ENCODE results near the gene WRNIP1.
A peak's percentile ranks its signal among the peaks of the same experiment; 100 is the strongest.

The WRNIP1 gene

DNA sequence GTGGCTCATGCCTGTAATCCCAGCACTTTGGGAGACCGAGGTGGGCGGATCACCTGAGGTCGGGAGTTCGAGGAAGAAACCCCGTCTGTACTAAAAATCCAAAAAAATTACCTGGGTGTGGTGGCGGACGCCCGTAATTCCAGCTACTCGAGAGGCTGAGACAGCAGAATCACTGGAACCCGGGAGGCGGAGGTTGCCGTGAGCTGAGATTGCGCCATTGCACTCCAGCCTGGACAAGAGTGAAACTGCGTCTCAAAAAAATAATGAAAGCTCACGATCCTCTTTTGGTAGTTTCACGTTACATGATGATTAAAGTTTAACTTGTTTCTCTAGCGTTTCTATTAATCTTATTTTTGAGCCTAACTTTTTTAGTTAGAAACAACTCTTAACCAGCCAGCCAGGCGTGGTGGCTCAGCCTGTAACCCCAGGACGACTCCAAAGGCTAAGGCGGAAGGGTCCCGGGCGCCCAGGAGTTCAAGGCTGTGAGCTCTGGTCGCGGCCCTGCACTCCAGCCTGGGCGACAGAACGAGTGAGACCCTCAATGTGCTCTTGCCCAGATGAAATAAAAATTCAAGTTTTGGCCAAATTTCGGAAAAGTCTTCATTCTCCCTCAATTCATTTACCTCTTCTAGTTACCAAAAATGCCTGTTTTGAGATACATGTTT is 1.2 kb upstream of the WRNIP1 start:
- peaks cover 26% of the 10 kb centered on the region for H3K79me2 ChIP-seq (ENCODE audit: control insufficient read depth, insufficient read depth, low read length)

GRCh38 chr6:2764610-2765165 is 505 bp upstream of the WRNIP1 start:
- H3K18ac ChIP-seq (ENCODE audit: low read length), result no peak overlapping the region
- H3K27me3 ChIP-seq (ENCODE audit: insufficient read depth, low read length, poor library complexity), result no peaks in the 10 kb centered on the region
- no peaks in the 10 kb centered on the region for H3K36me3 ChIP-seq (ENCODE audit: control insufficient read depth, insufficient read depth, low read length)
- peak overlapping the region; percentile 16 for H3K4me3 ChIP-seq (ENCODE audit: low read length)
- no peak overlapping the region for H2BK120ac ChIP-seq (ENCODE audit: low read depth, low read length)
- peaks cover 8% of the 10 kb centered on the region for H3K79me1 ChIP-seq (ENCODE audit: low read length)
- H3K79me2 ChIP-seq (ENCODE audit: control insufficient read depth, insufficient read depth, low read length), result peaks cover 28% of the 10 kb centered on the region
- peak overlapping the region; percentile 10 for H3K27ac ChIP-seq (ENCODE audit: low read depth, low read length)
- H3K9ac ChIP-seq (ENCODE audit: low read length), result peak overlapping the region; percentile 73
- no peak overlapping the region for H2BK15ac ChIP-seq (replicated peaks; ENCODE audit: low read depth)
- no peak overlapping the region for H3K23ac ChIP-seq (ENCODE audit: low read length)
- peaks cover 7% of the 10 kb centered on the region for H3K4me1 ChIP-seq (ENCODE audit: control insufficient read depth, low read depth, low read length)
- peak overlapping the region; percentile 83 for H3K56ac ChIP-seq (ENCODE audit: low read length)
- H4K8ac ChIP-seq (ENCODE audit: low read depth, low read length), result no peak overlapping the region
- no CpG with 5 or more reads among the region's 45 CpGs for WGBS (ENCODE audit: extremely low coverage, insufficient coverage, low lambda C conversion rate)
- no peak overlapping the region for H2AK5ac ChIP-seq (ENCODE audit: low read length)
- H2BK5ac ChIP-seq (ENCODE audit: low read length), result no peak overlapping the region
- DNase-seq, result peak; percentile 69
- peak overlapping the region; percentile 34 for H3K4me2 ChIP-seq (ENCODE audit: low read length)
- H3K4ac ChIP-seq (ENCODE audit: low read depth, low read length), result no peak overlapping the region
- H4K5ac ChIP-seq (ENCODE audit: low read length), result no peak overlapping the region

More for the DNA sequence above, 1.2 kb upstream of the WRNIP1 start:
- no peak overlapping the region for H3K27ac ChIP-seq (ENCODE audit: low read depth, low read length)
- H3K23ac ChIP-seq (ENCODE audit: low read length), result no peak overlapping the region
- no peak overlapping the region for H3K4ac ChIP-seq (ENCODE audit: low read depth, low read length)
- no peak overlapping the region for H2BK120ac ChIP-seq (ENCODE audit: low read depth, low read length)
- no peak overlapping the region for H2BK15ac ChIP-seq (replicated peaks; ENCODE audit: low read depth)
- no CpG with 5 or more reads among the region's 27 CpGs for WGBS (ENCODE audit: extremely low coverage, insufficient coverage, low lambda C conversion rate)
- no peak overlapping the region for H3K4me2 ChIP-seq (ENCODE audit: low read length)
- no peak overlapping the region for H4K8ac ChIP-seq (ENCODE audit: low read depth, low read length)
- no peak overlapping the region for H4K5ac ChIP-seq (ENCODE audit: low read length)
- no peak overlapping the region for H2AK5ac ChIP-seq (ENCODE audit: low read length)
- H3K9ac ChIP-seq (ENCODE audit: low read length), result no peak overlapping the region
- peaks cover 8% of the 10 kb centered on the region for H3K79me1 ChIP-seq (ENCODE audit: low read length)
- no peak for DNase-seq
- H3K18ac ChIP-seq (ENCODE audit: low read length), result no peak overlapping the region
- H3K4me1 ChIP-seq (ENCODE audit: control insufficient read depth, low read depth, low read length), result peaks cover 7% of the 10 kb centered on the region
- H3K27me3 ChIP-seq (ENCODE audit: insufficient read depth, low read length, poor library complexity), result no peaks in the 10 kb centered on the region
- H3K36me3 ChIP-seq (ENCODE audit: control insufficient read depth, insufficient read depth, low read length), result no peaks in the 10 kb centered on the region
- H2BK5ac ChIP-seq (ENCODE audit: low read length), result no peak overlapping the region
- H3K56ac ChIP-seq (ENCODE audit: low read length), result no peak overlapping the region
- no peak overlapping the region for H3K4me3 ChIP-seq (ENCODE audit: low read length)

GRCh38 chr6:2765896-2766766 is 938 bp downstream of the WRNIP1 start:
- DNase-seq, result peak; percentile 61
- peaks cover 11% of the 10 kb centered on the region for H3K79me1 ChIP-seq (ENCODE audit: low read length)
- peaks cover 38% of the 10 kb centered on the region for H3K79me2 ChIP-seq (ENCODE audit: control insufficient read depth, insufficient read depth, low read length)
- H2BK120ac ChIP-seq (ENCODE audit: low read depth, low read length), result no peak overlapping the region
- H3K4ac ChIP-seq (ENCODE audit: low read depth, low read length), result no peak overlapping the region
- peak overlapping the region; percentile 83 for H3K23ac ChIP-seq (ENCODE audit: low read length)
- no peak overlapping the region for H4K5ac ChIP-seq (ENCODE audit: low read length)
- H3K4me1 ChIP-seq (ENCODE audit: control insufficient read depth, low read depth, low read length), result peaks cover 7% of the 10 kb centered on the region
- H2BK5ac ChIP-seq (ENCODE audit: low read length), result no peak overlapping the region
- peak overlapping the region; percentile 96 for H3K56ac ChIP-seq (ENCODE audit: low read length)
- no peak overlapping the region for H2BK15ac ChIP-seq (replicated peaks; ENCODE audit: low read depth)
- H3K27ac ChIP-seq (ENCODE audit: low read depth, low read length), result peak overlapping the region; percentile 73
- H2AK5ac ChIP-seq (ENCODE audit: low read length), result no peak overlapping the region
- no peaks in the 10 kb centered on the region for H3K27me3 ChIP-seq (ENCODE audit: insufficient read depth, low read length, poor library complexity)
- H3K4me2 ChIP-seq (ENCODE audit: low read length), result peak overlapping the region; percentile 57
- H3K18ac ChIP-seq (ENCODE audit: low read length), result peak overlapping the region; percentile 19
- no peaks in the 10 kb centered on the region for H3K36me3 ChIP-seq (ENCODE audit: control insufficient read depth, insufficient read depth, low read length)
- no peak overlapping the region for H4K8ac ChIP-seq (ENCODE audit: low read depth, low read length)
- WGBS (ENCODE audit: extremely low coverage, insufficient coverage, low lambda C conversion rate), result no CpG with 5 or more reads among the region's 91 CpGs
- peak overlapping the region; percentile 92 for H3K9ac ChIP-seq (ENCODE audit: low read length)
- H3K4me3 ChIP-seq (ENCODE audit: low read length), result peak overlapping the region; percentile 63

DNA sequence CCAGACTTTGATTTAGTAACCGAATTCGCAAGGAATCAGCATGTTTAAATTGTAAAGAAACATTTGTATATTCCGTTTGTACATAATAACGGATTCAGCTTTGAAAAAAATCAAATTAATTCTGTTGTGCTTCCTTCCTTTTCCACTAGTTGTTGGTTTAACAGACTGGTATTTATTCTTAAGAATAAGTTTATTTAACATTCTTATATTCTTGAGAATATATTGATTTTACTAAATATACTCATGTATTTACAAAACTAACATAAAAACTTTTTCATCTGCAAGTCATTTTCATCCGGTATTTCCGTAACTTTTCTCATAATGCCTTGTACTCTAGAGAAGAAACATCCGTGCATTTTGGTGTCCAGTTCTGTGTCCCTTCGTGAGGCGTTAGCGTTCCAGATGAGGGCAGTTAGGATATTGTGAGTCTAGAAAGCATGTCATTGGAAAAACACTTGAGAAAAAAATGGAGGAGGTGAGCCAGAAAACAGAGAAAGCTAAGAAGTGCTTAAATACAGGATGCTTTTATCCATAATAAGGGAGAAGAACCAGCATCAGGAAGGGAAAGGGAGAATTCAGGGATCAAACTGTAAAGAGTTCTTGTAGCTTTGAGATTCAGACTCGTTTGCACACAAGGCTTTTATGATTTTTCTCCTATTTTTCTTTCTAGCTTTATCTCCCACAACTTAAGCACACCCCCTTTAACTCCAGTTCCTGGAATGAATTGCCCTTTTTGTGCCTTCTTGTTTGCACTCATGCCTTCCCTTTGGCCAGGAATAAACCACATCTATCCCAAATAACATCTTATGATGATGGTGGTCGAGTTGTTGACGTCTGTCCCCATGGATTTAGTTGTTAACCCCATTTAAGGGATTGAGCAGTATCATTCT is 1.8 kb downstream of the WRNIP1 start:
- no peak overlapping the region for H2BK15ac ChIP-seq (replicated peaks; ENCODE audit: low read depth)
- no peak overlapping the region for H4K5ac ChIP-seq (ENCODE audit: low read length)
- H3K18ac ChIP-seq (ENCODE audit: low read length), result no peak overlapping the region
- DNase-seq, result no peak
- H3K4ac ChIP-seq (ENCODE audit: low read depth, low read length), result no peak overlapping the region
- H3K4me1 ChIP-seq (ENCODE audit: control insufficient read depth, low read depth, low read length), result peaks cover 7% of the 10 kb centered on the region
- peaks cover 44% of the 10 kb centered on the region for H3K79me2 ChIP-seq (ENCODE audit: control insufficient read depth, insufficient read depth, low read length)
- no peaks in the 10 kb centered on the region for H3K36me3 ChIP-seq (ENCODE audit: control insufficient read depth, insufficient read depth, low read length)
- peak overlapping the region; percentile 96 for H3K56ac ChIP-seq (ENCODE audit: low read length)
- H3K9ac ChIP-seq (ENCODE audit: low read length), result peak overlapping the region; percentile 92
- no peak overlapping the region for H4K8ac ChIP-seq (ENCODE audit: low read depth, low read length)
- peak overlapping the region; percentile 76 for H3K4me2 ChIP-seq (ENCODE audit: low read length)
- H3K4me3 ChIP-seq (ENCODE audit: low read length), result peak overlapping the region; percentile 63
- H2BK5ac ChIP-seq (ENCODE audit: low read length), result no peak overlapping the region
- WGBS (ENCODE audit: extremely low coverage, insufficient coverage, low lambda C conversion rate), result no CpG with 5 or more reads among the region's 13 CpGs
- H2BK120ac ChIP-seq (ENCODE audit: low read depth, low read length), result no peak overlapping the region
- peaks cover 16% of the 10 kb centered on the region for H3K79me1 ChIP-seq (ENCODE audit: low read length)
- no peaks in the 10 kb centered on the region for H3K27me3 ChIP-seq (ENCODE audit: insufficient read depth, low read length, poor library complexity)
- no peak overlapping the region for H3K27ac ChIP-seq (ENCODE audit: low read depth, low read length)
- no peak overlapping the region for H3K23ac ChIP-seq (ENCODE audit: low read length)
- no peak overlapping the region for H2AK5ac ChIP-seq (ENCODE audit: low read length)

- Histone ChIP-seq H2BK15ac (replicated peaks; ENCODE audit: low read depth) (no peak overlapping the region), H4K8ac (ENCODE audit: low read depth, low read length) (no peak overlapping the region), H3K4ac (ENCODE audit: low read depth, low read length) (no peak overlapping the region), H2AK5ac (ENCODE audit: low read length) (no peak overlapping the region), H3K79me1 (ENCODE audit: low read length) (peaks cover 18% of the 10 kb centered on the region), H3K27ac (ENCODE audit: low read depth, low read length) (no peak overlapping the region), H2BK5ac (ENCODE audit: low read length) (no peak overlapping the region), H3K4me3 (ENCODE audit: low read length) (no peak overlapping the region), H3K18ac (ENCODE audit: low read length) (no peak overlapping the region), H3K9ac (ENCODE audit: low read length) (peak overlapping the region; percentile 73), H3K4me2 (ENCODE audit: low read length) (peak overlapping the region; percentile 76), H2BK120ac (ENCODE audit: low read depth, low read length) (no peak overlapping the region), H3K4me1 (ENCODE audit: control insufficient read depth, low read depth, low read length) (peaks cover 7% of the 10 kb centered on the region), H3K23ac (ENCODE audit: low read length) (peak overlapping the region; percentile 7), H3K79me2 (ENCODE audit: control insufficient read depth, insufficient read depth, low read length) (peaks cover 49% of the 10 kb centered on the region), H4K5ac (ENCODE audit: low read length) (no peak overlapping the region), H3K56ac (ENCODE audit: low read length) (peak overlapping the region; percentile 65), H3K36me3 (ENCODE audit: control insufficient read depth, insufficient read depth, low read length) (no peaks in the 10 kb centered on the region), H3K27me3 (ENCODE audit: insufficient read depth, low read length, poor library complexity) (no peaks in the 10 kb centered on the region)
- WGBS (ENCODE audit: extremely low coverage, insufficient coverage, low lambda C conversion rate), result no CpG with 5 or more reads among the region's 9 CpGs
- no peak for DNase-seq
These were observed 2.7 kb downstream of the WRNIP1 start for GRCh38 chr6:2767657-2768524.
